Activated CD8-positive, alpha-beta memory T cell treated with anti-CD3 and anti-CD28 coated beads, Interleukin-2, amount 10 ng/mL, durations not matched to agents 7 days and 5 days (primary cell): ENCODE results near the gene EIF4A3. TPM values are rescaled to one million over a fixed set of nuclear protein-coding genes. Genes with fewer than 3 reads are reported as not detected.

Experiments used
- ATAC-seq: fragments of 150-1000 bp; cut with Tn5 transposase; one replicate; pipeline ENCODE4 v1.10.0; 2021; ENCODE audit warnings: moderate library complexity
- CTCF ChIA-PET: fragments of 350-600 bp; sonication (Branson Sonifier 250); formaldehyde crosslinking; loops from one replicate; lab custom pipeline; 2021; ENCODE audit warnings: antibody characterized with exemption; lab: Charles Lee
- DNase-seq: peaks from one replicate; pipeline ENCODE4 v3.0.0-alpha.2; 2020
- H3K27ac Mint-ChIP-seq: one replicate; pipeline ENCODE4 v1.8.0; 2021; ENCODE audit warnings: mild to moderate bottlenecking, mixed read lengths
- H3K27me3 Mint-ChIP-seq: one replicate; pipeline ENCODE4 v1.8.0; 2021; ENCODE audit warnings: mixed read lengths
- H3K36me3 Mint-ChIP-seq: one replicate; pipeline ENCODE4 v1.8.0; 2021; ENCODE audit warnings: mild to moderate bottlenecking, mixed read lengths
- H3K4me1 Mint-ChIP-seq: one replicate; pipeline ENCODE4 v1.8.0; 2021; ENCODE audit warnings: mixed read lengths
- H3K4me3 Mint-ChIP-seq: one replicate; pipeline ENCODE4 v1.8.0; 2021; ENCODE audit warnings: mild to moderate bottlenecking, moderate library complexity, mixed read lengths
- H3K9me3 Mint-ChIP-seq: one replicate; pipeline ENCODE4 v1.8.0; 2022; ENCODE audit warnings: low read depth, mixed read lengths
- total RNA-seq, 2 experiments: library from RNA; stranded (reverse); gene quantifications; one replicate each; pipeline ENCODE4 v1.2.3, GENCODE V29; 2021

Gene EIF4A3
- total RNA-seq, 2 experiments from 2014 or later, result 145 to 161 TPM

DNA sequence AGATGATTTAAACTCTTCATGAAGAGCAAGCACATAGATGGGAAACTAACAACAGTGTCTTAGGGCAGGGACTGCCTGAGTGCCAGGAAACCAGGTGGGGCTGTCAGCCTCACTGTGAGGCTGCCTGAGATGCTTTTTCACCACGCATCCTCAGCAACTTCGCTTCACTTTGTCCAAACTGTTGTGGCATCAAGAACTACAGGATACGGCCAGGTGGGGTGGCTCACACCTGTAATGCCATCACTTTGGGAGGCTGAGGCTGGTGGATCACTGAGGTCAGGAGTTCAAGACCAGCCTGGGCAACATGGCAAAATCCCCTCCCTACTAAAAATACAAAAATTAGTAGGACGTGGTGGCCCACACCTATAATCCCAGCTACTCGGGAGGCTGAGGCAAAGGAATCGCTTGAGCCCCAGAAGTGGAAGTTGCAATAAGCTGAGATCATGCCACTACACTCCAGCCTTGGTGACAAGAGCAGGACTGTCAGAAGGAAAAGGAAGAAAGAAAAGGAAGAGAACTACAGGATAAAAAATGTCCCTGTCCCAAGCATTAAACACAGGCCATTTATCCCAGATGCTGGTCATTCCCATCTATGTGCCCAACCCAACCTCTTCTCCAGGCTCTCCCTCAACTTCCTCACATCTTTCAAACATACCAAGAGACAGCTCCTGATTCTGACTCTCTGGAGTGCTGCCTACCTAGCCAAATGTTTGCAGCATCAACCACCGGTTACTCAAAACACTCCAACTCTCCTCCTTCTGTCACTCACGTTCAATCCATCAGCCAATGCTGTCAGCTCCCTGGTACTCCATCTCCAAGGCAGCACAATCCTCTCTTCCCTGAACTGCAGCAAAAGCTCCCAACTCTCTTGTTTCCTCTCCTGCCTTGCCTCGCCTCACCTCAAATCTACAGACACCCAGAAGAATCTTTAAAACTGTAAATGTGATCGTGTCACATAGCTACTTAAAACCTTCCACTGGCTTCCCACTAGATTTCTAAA lies 1.6 kb downstream of the EIF4A3 start:
- CTCF ChIA-PET, result interaction anchor here (1.0 to 2.0 kb wide), 9 partner anchors 12 to 139 kb away, joined by 3 to 16 read pairs (median 4); partner anchors contain the start of gene GAA
- Mint-ChIP-seq H3K27ac (peak overlapping the region; percentile 58), H3K9me3 (no peaks in the 10 kb centered on the region), H3K4me1 (peaks cover 45% of the 10 kb centered on the region), H3K36me3 (peaks cover 41% of the 10 kb centered on the region), H3K4me3 (peak overlapping the region; percentile 81), H3K27me3 (no peaks in the 10 kb centered on the region)
- ATAC-seq (no peak), DNase-seq (peak; percentile 50)

- ATAC-seq, result no peak
- Mint-ChIP-seq H3K36me3 (peaks cover 60% of the 10 kb centered on the region), H3K27me3 (no peaks in the 10 kb centered on the region), H3K4me3 (no peak overlapping the region), H3K27ac (no peak overlapping the region), H3K4me1 (peaks cover 36% of the 10 kb centered on the region), H3K9me3 (no peaks in the 10 kb centered on the region)
- CTCF ChIA-PET, result interaction anchor here (0.6 to 3.1 kb wide), 4 partner anchors 42 to 193 kb away, joined by 3 to 22 read pairs (median 3); partner anchors contain the start of gene GAA
- DNase-seq, result no peak
These were observed 4.0 kb downstream of the EIF4A3 start for GRCh38 chr17:80142929-80143328.

DNA sequence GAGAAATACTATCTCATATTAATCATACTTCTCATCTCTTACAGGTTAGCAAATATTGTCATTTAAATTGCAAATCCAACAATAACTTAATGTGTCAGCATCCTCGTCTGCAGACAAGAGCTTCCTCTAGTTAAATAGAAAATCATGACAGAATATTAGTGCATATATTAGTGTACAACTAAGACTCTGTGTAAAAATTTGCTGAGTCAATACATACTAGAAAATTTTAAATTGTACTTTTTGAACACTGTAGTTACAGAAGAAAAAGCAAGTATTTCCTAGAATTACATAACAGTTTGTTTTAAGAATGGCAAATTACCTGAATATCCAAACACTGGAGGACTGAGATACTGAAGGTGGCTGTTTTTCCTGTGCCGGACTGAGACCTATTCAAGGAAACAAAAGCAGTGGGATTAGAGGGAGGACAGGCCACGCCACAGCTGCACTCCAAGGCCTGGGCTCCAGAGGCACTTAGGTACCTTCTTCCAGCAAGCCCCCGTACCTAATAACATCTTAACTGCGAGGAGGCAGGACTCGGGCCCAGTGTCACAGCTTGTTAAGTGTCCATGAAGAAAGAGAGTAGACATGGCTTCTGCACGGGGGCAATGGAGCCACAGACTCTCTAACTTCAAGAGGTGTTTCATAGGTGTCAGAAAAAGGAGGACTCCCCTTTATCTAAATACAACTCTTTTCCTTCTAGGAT lies 5.3 kb downstream of the EIF4A3 start:
- Mint-ChIP-seq H3K27ac (no peak overlapping the region), H3K4me3 (no peak overlapping the region), H3K9me3 (no peaks in the 10 kb centered on the region), H3K36me3 (peaks cover 70% of the 10 kb centered on the region), H3K27me3 (no peaks in the 10 kb centered on the region), H3K4me1 (peaks cover 31% of the 10 kb centered on the region)
- ATAC-seq (no peak), DNase-seq (no peak)
- CTCF ChIA-PET, result interaction anchor here (3.1 kb wide), 1 partner anchor 40 kb away, joined by 22 read pairs; the partner anchor contains the start of gene GAA

- H3K9me3 Mint-ChIP-seq, result no peaks in the 10 kb centered on the region
- peak; percentile 36 for DNase-seq
These were observed 8.0 kb downstream of the EIF4A3 start for GRCh38 chr17:80138856-80139426.

DNA sequence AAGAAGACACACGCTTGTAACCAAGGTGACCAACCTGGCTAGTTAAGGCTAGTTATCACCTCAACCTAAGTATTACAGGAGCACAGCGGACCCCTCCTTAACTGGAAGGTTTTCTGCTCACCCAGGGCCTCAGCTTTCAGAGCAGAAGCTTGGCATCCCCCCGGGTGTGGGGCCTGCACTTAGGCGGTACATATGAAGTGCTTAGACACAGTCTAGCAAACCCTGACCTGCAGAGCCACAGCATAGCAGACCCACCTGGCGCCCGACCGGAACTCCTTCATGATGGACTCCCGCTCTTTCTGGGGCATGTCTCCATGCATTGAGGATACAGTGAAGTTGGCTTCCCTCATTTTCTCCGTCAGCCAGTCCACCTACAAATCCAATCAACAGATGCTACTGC lies 9.8 kb downstream of the EIF4A3 start:
- DNase-seq (peak; percentile 33), ATAC-seq (no peak)
- peaks cover 68% of the 10 kb centered on the region for H3K36me3 Mint-ChIP-seq
- no peak overlapping the region for H3K4me3 Mint-ChIP-seq
- no peak overlapping the region for H3K27ac Mint-ChIP-seq
- peaks cover 1% of the 10 kb centered on the region for H3K4me1 Mint-ChIP-seq
- CTCF ChIA-PET, result no interaction called here
- no peaks in the 10 kb centered on the region for H3K27me3 Mint-ChIP-seq
- no peaks in the 10 kb centered on the region for H3K9me3 Mint-ChIP-seq

More at GRCh38 chr17:80138856-80139426, 8.0 kb downstream of the EIF4A3 start:
- ATAC-seq, result no peak
- Mint-ChIP-seq H3K36me3 (peaks cover 71% of the 10 kb centered on the region), H3K4me1 (peaks cover 9% of the 10 kb centered on the region), H3K4me3 (no peak overlapping the region), H3K27ac (no peak overlapping the region), H3K27me3 (no peaks in the 10 kb centered on the region)
- CTCF ChIA-PET, result no interaction called here

GRCh38 chr17:80133626-80133970 lies 13.3 kb downstream of the EIF4A3 start:
- H3K36me3 Mint-ChIP-seq, result peaks cover 43% of the 10 kb centered on the region
- no peak overlapping the region for H3K27ac Mint-ChIP-seq
- CTCF ChIA-PET, result interaction anchor here (0.6 to 2.0 kb wide), 4 partner anchors 8 to 235 kb away, joined by 3 to 8 read pairs (median 4); partner anchors contain the start of gene GAA
- no peaks in the 10 kb centered on the region for H3K9me3 Mint-ChIP-seq
- peaks cover 13% of the 10 kb centered on the region for H3K27me3 Mint-ChIP-seq
- H3K4me3 Mint-ChIP-seq, result no peak overlapping the region
- no peaks in the 10 kb centered on the region for H3K4me1 Mint-ChIP-seq
- ATAC-seq (no peak), DNase-seq (peak; percentile 38)

GRCh38 chr17:80132906-80133625 lies 13.9 kb downstream of the EIF4A3 start:
- CTCF ChIA-PET, result interaction anchor here (0.6 to 2.0 kb wide), 4 partner anchors 8 to 236 kb away, joined by 3 to 8 read pairs (median 4); partner anchors contain the start of gene GAA
- Mint-ChIP-seq H3K27me3 (peaks cover 18% of the 10 kb centered on the region), H3K36me3 (peaks cover 40% of the 10 kb centered on the region), H3K27ac (no peak overlapping the region), H3K4me1 (no peaks in the 10 kb centered on the region), H3K9me3 (no peaks in the 10 kb centered on the region), H3K4me3 (no peak overlapping the region)
- ATAC-seq, result peak; percentile 9
- peak; percentile 31 for DNase-seq

DNA sequence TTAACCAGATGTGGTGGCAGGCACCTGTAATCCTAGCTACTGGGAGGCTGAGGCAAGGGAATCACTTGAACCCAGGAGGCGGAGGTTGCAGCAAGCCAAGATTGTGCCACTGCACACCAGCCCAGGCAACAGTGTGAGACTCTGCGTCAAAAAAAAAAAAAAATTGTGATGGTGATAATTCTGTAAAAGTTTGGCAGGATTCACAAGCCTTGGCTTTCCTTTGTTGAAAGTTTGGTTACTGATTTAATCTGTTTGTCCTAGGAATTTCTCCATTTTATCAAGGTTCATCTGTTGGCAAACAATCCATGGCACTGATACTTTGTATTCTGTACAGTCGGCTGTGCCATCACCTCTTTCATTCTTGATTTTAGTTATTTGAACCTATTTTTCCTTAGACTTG lies 15.9 kb downstream of the EIF4A3 start:
- H3K4me1 Mint-ChIP-seq, result no peaks in the 10 kb centered on the region
- H3K27me3 Mint-ChIP-seq, result peaks cover 32% of the 10 kb centered on the region
- no peak overlapping the region for H3K27ac Mint-ChIP-seq
- DNase-seq (no peak), ATAC-seq (no peak)
- H3K36me3 Mint-ChIP-seq, result peaks cover 22% of the 10 kb centered on the region
- H3K4me3 Mint-ChIP-seq, result no peak overlapping the region
- no peaks in the 10 kb centered on the region for H3K9me3 Mint-ChIP-seq
- CTCF ChIA-PET, result no interaction called here

- Mint-ChIP-seq H3K4me1 (no peaks in the 10 kb centered on the region), H3K27me3 (peaks cover 35% of the 10 kb centered on the region), H3K4me3 (no peak overlapping the region), H3K9me3 (no peaks in the 10 kb centered on the region), H3K36me3 (peaks cover 11% of the 10 kb centered on the region), H3K27ac (no peak overlapping the region)
- DNase-seq, result no peak
- no peak for ATAC-seq
- CTCF ChIA-PET, result interaction anchor here (1.9 to 2.3 kb wide), 2 partner anchors 28 to 67 kb away, joined by 5 to 7 read pairs; partner anchors contain the start of gene GAA
These were observed 17.8 kb downstream of the EIF4A3 start for GRCh38 chr17:80129006-80129565.

DNA sequence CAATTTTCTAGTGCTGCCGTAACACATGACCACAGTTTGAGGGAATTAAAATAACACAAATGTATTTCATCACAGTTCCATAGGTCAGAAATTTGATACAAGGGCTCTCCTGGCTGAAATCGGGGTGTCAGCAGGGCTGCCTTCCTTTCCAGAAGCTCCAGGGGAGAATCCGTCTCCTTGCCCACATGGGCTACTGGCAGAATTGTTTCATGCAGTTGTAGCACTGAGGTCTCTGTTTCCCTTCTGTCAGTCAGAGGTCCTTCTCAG lies 20.5 kb downstream of the EIF4A3 start:
- CTCF ChIA-PET, result no interaction called here
- Mint-ChIP-seq H3K36me3 (no peaks in the 10 kb centered on the region), H3K4me3 (no peak overlapping the region), H3K27ac (no peak overlapping the region), H3K9me3 (no peaks in the 10 kb centered on the region), H3K27me3 (peaks cover 35% of the 10 kb centered on the region), H3K4me1 (no peaks in the 10 kb centered on the region)
- ATAC-seq, result no peak
- no peak for DNase-seq

GRCh38 chr17:80125656-80126448 lies 21.1 kb downstream of the EIF4A3 start:
- CTCF ChIA-PET, result interaction anchor here (1.6 kb wide), 1 partner anchor 24 kb away, joined by 6 read pairs; the partner anchor contains the start of gene GAA
- no peak overlapping the region for H3K27ac Mint-ChIP-seq
- H3K9me3 Mint-ChIP-seq, result no peaks in the 10 kb centered on the region
- H3K36me3 Mint-ChIP-seq, result no peaks in the 10 kb centered on the region
- ATAC-seq, result no peak
- DNase-seq, result no peak
- peaks cover 35% of the 10 kb centered on the region for H3K27me3 Mint-ChIP-seq
- H3K4me3 Mint-ChIP-seq, result no peak overlapping the region
- no peaks in the 10 kb centered on the region for H3K4me1 Mint-ChIP-seq
